ENCODE measurements around the gene SULT1E1. TPM values are rescaled to one million over a fixed set of nuclear protein-coding genes. Genes with fewer than 3 reads are reported as not detected.

SULT1E1 gene
- total RNA-seq, 4 donors from 2014 or later, result not detected

GRCh38 chr4:69823048-69823447 lies 36.9 kb downstream of the SULT1E1 start:
- no peaks in the 10 kb centered on the region for H3K27me3 ChIP-seq
- H3K9me3 ChIP-seq, result no peaks in the 10 kb centered on the region
- ATAC-seq (no peak), DNase-seq (no peak)
- no peak overlapping the region for H3K4me3 ChIP-seq
- TF ChIP-seq CTCF (IDR thresholded peaks at IDR 0.05 in 4 of 5, conservative IDR thresholded peaks at IDR 0.05 in 1 of 5), result no peak
- intact Hi-C loops (cut with DNase I; ENCODE audit: low total_unique reads), result no loop called here
- no peak overlapping the region for H3K27ac ChIP-seq
- no peaks in the 10 kb centered on the region for H3K36me3 ChIP-seq
- H3K4me1 ChIP-seq, result no peaks in the 10 kb centered on the region
- in situ Hi-C loops (cut with MboI; ENCODE audit: low sequenced_read_pairs in 4 of 4), result no loop called here

- Histone ChIP-seq H3K4me1 (no peaks in the 10 kb centered on the region), H3K36me3 (no peaks in the 10 kb centered on the region), H3K27ac (no peak overlapping the region), H3K4me3 (no peak overlapping the region), H3K9me3 (no peaks in the 10 kb centered on the region), H3K27me3 (no peaks in the 10 kb centered on the region)
- no peak for TF ChIP-seq CTCF (IDR thresholded peaks at IDR 0.05 in 4 of 5, conservative IDR thresholded peaks at IDR 0.05 in 1 of 5)
- TF ChIP-seq POLR2A (IDR thresholded peaks at IDR 0.05), result no peak
- in situ Hi-C loops (cut with MboI; ENCODE audit: low sequenced_read_pairs in 4 of 4) (no loop called here), intact Hi-C loops (cut with DNase I; ENCODE audit: low total_unique reads) (no loop called here)
- DNase-seq, result no peak
- no peak for ATAC-seq
Measured at GRCh38 chr4:69822198-69822597, 37.7 kb downstream of the SULT1E1 start.

GRCh38 chr4:69818060-69818639 lies 41.8 kb downstream of the SULT1E1 start:
- ATAC-seq (no peak), DNase-seq (no peak)
- intact Hi-C loops (cut with DNase I; ENCODE audit: low total_unique reads), result no loop called here
- Histone ChIP-seq H3K27me3 (no peaks in the 10 kb centered on the region), H3K4me3 (no peak overlapping the region), H3K36me3 (no peaks in the 10 kb centered on the region), H3K9me3 (no peaks in the 10 kb centered on the region), H3K27ac (no peak overlapping the region), H3K4me1 (no peaks in the 10 kb centered on the region)
- in situ Hi-C loops (cut with MboI; ENCODE audit: low sequenced_read_pairs in 4 of 4), result no loop called here
- TF ChIP-seq POLR2A (IDR thresholded peaks at IDR 0.05) (no peak), CTCF (IDR thresholded peaks at IDR 0.05 in 4 of 5, conservative IDR thresholded peaks at IDR 0.05 in 1 of 5) (no peak)

GRCh38 chr4:69816236-69816635 lies 43.7 kb downstream of the SULT1E1 start:
- DNase-seq (no peak), ATAC-seq (no peak)
- in situ Hi-C loops (cut with MboI; ENCODE audit: low sequenced_read_pairs in 4 of 4) (no loop called here), intact Hi-C loops (cut with DNase I; ENCODE audit: low total_unique reads) (no loop called here)
- Histone ChIP-seq H3K4me3 (no peak overlapping the region), H3K27me3 (no peaks in the 10 kb centered on the region), H3K4me1 (no peaks in the 10 kb centered on the region), H3K36me3 (no peaks in the 10 kb centered on the region), H3K27ac (no peak overlapping the region), H3K9me3 (no peaks in the 10 kb centered on the region)
- TF ChIP-seq CTCF (IDR thresholded peaks at IDR 0.05 in 4 of 5, conservative IDR thresholded peaks at IDR 0.05 in 1 of 5) (no peak), POLR2A (IDR thresholded peaks at IDR 0.05) (no peak)

GRCh38 chr4:69813628-69814027 lies 46.3 kb downstream of the SULT1E1 start:
- Histone ChIP-seq H3K4me1 (no peaks in the 10 kb centered on the region), H3K36me3 (no peaks in the 10 kb centered on the region), H3K27ac (no peak overlapping the region), H3K4me3 (no peak overlapping the region), H3K27me3 (no peaks in the 10 kb centered on the region), H3K9me3 (no peaks in the 10 kb centered on the region)
- in situ Hi-C loops (cut with MboI; ENCODE audit: low sequenced_read_pairs in 4 of 4) (no loop called here), intact Hi-C loops (cut with DNase I; ENCODE audit: low total_unique reads) (no loop called here)
- no peak for DNase-seq
- no peak for ATAC-seq
- TF ChIP-seq CTCF (IDR thresholded peaks at IDR 0.05 in 4 of 5, conservative IDR thresholded peaks at IDR 0.05 in 1 of 5) (no peak), POLR2A (IDR thresholded peaks at IDR 0.05) (no peak)
